ENCODE results near the gene KRT14.
"Not testable (repeated sequence)": the region's sequence is repeated elsewhere in the genome, so short reads cannot be mapped to it uniquely, and the experiment has no call there.

Gene KRT14

DNA sequence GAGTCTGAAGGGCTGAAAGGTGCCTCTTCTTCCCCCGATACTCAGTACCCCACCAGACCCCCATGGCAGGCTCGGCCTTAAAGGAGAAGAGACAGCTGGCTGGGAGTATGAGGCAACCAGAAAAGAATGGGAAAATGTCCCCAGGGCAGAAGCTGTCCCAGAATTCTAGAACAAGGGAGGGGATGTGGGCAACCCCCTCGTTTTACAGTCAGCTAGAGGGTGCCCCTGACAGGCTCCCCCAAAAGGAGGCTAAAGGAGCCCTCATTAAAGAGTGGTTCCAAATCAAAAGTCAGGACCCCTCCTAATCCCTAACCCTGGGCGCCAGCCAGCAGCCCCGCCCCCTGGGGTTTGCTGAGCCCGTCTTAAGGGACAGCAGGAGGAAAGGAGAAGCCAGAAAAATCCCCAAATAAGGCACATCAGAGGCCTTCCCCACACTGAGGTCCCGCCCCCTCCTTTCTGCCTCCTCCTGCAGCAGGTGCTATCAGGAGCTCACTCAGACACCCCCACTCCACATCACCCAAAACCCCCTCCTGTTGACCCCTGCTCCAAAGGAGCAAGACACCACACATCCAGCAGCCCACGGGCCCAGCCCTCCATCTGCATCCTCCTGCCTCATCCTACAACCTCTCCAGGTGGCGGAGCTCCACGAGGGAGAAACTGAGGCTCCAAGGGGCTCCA lies 36.6 kb upstream of the KRT14 start:
- not testable (repeated sequence) for DNase-seq (ENCODE audit: low read depth in 1 of 2, low spot score in 1 of 2)

DNA sequence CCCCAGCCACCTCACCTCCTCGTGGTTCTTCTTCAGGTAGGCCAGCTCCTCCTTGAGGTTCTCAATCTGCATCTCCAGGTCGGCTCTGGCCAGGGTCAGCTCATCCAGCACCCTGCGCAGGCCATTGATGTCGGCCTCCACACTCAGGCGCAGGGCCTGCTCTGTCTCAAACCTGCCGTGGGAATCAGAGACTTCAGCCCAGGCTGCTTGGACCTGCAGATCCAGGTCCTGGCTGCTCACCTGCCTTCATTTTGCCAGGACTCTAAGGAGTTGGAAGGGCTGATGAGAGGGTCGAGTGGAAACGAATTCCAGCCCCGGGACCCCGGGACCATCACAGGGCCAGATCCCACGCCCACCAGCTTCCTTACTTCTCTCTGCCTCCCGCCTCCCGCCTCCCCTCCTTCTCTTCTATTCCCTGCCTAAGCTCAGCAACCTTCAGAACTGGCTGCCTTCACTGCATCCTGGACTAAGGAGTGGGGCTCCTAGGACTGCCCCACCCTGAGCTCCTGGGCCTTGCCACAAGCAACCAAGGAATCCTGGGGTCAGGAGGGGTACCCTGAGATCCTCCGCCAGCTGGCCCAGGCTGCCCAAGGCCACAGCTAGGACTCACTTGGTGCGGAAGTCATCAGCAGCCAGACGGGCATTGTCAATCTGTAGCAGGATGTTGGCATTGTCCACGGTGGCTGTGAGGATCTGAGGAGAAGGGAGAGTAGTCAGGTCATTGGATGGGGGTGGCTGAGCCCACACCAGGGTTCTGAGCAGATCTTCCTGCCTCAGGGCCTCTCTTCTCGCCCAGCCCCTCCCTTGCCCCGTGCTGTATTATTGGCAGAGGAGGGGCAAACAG lies 35.9 kb upstream of the KRT14 start:
- DNase-seq (ENCODE audit: low read depth in 1 of 2, low spot score in 1 of 2): not testable (repeated sequence)

DNA sequence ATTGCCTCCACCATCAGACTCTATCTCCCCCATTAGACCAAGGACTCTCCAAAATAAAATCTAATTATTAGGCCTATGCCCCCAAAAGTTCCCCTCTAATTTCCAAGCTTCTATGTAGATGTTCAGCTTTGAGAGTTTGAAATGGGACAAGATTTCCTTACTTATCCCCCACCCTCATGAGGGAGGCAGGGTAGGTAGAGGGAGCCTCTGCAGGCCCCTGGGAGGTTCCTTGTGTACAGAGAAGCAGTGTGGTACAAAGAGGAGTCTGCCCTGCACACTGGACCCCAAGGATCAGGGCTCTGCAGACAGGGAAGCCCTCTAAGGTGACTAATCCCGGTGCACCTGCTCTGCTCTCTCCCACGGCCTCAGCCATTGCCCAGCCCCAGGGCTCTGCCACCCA lies 35.2 kb upstream of the KRT14 start:
- no peak for DNase-seq (ENCODE audit: low read depth in 1 of 2, low spot score in 1 of 2)

- DNase-seq (ENCODE audit: low read depth in 1 of 2, low spot score in 1 of 2): not testable (repeated sequence)
Measured at GRCh38 chr17:41621435-41621817, 34.7 kb upstream of the KRT14 start.

DNA sequence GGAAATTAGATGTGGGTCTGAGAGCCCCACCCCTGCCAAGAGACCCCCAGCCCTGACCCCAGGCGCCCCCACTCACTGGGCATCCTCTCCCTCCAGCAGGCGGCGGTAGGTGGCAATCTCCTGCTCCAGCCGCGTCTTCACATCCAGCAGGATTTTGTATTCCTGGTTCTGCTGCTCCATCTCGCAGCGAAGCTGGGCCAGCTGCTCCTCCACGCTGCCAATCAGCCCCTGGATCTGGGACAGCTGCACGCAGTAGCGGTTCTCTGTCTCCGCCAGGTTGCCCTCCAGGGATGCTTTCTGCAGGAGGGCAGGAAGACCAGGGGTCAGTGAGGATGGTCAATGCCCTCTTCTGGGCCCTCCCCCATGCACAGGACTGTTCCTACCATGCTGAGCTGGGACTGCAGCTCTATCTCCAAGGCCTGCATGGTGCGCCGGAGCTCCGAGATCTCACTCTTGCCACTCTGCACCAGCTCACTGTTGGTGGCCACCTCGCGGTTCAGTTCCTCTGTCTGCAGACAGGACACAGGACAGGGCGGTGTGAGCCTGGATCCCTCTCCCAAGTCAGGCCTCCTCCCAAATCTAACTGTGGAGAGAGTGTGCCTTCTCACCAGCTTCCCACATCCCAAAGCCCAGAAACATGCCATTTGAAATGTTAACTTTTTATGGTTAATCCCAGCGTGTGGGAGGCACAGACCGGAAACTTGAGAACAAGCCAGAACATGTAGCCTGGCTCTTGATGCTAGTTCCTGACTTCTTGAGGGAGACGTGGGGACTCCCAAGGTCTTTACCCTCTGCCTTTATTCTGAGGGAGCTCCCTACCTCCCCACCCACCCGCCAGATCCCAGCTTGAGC lies 34.1 kb upstream of the KRT14 start:
- DNase-seq (ENCODE audit: low read depth in 1 of 2, low spot score in 1 of 2): no peak

DNA sequence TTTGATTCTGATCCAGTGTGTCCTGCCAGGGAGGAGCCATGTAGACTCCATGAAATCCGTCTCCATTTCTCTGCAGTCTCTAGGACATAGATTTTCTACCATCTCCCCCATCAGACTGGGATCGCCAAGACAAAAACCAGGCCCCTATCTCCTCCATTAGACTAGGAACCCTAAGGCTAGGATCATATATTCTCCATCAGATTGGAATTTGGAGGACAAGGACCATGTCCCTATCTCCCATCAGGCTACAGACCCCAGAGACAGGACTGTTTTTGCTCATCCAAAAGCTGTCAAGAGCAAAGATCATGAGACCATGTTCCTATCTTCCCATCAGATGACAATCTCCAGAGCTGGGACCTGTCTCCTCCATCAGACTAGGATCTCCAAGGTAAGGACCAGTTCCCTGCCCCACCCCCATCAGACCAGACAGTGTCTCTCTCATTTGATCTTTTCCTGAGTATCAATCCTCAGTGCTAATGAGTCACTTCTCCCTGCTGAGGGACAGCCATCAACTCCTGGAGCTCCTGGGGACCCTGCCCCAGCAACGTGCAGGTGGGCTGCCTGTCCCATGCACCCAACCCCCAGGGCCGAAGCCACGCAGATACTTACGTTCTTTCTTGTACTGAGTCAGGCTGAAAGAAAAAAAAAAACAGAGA lies 33.4 kb upstream of the KRT14 start:
- DNase-seq (ENCODE audit: low read depth in 1 of 2, low spot score in 1 of 2): not testable (repeated sequence)

GRCh38 chr17:41619036-41619926 lies 32.6 kb upstream of the KRT14 start:
- no peak for DNase-seq (ENCODE audit: low read depth in 1 of 2, low spot score in 1 of 2)

DNA sequence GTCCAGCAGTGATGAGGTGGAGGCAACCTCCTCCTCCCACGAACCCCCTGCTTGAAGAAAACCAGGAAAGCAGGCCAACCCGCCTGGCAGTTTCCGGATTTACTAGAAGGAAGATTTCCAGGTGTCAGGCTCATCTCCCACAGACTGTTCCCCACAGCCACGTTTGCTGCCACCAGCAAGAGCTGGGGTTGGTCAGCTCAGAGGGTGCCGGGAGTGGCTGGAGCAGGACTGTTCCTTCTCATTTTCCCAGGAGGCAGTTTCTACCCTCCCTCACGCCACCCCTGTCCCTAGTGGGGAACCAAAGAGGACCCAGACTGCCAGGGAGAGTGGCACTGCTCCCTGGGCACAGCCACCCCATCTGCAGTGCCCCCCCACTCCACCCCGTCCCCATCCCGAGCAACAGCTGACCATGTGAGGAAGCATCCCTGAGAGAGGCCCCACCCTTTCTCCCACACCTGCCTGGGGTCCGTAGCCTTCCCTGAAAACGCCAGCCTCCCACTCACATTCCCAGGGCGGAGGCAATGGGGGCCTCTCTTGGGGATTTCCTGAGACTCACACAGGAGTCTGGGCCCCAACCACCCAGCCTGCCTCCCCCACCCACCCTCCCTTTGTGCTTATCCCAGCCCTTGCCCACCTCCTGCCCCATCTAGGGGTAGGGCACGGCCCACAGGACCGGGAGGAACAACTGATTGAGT lies 31.8 kb upstream of the KRT14 start:
- no peak for DNase-seq (ENCODE audit: low read depth in 1 of 2, low spot score in 1 of 2)

DNA sequence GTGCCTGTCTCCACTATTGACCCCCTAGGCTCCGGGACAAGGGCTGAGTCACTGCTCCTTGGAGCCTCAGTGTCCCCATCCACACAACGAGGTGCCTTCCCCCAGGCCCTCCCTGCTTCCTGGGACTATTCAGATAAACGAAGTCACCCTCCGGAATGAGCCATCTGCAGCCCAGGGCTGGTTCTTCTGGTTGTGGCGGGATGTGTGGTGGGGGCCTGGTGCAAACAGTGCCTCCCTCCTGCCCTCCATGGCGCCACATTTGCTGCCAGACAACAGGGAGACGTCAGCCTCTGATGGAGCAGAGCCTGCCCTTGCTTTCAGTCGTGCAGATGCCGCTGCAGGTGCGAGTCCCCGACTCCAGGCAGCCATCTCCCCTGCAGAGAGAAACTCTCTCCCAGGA lies 31.0 kb upstream of the KRT14 start:
- DNase-seq (ENCODE audit: low read depth in 1 of 2, low spot score in 1 of 2): no peak

GRCh38 chr17:41617136-41617535 lies 30.4 kb upstream of the KRT14 start:
- DNase-seq (ENCODE audit: low read depth in 1 of 2, low spot score in 1 of 2): no peak

- not testable (repeated sequence) for DNase-seq (ENCODE audit: low read depth in 1 of 2, low spot score in 1 of 2)
Measured at GRCh38 chr17:41616486-41616885, 29.8 kb upstream of the KRT14 start.

DNA sequence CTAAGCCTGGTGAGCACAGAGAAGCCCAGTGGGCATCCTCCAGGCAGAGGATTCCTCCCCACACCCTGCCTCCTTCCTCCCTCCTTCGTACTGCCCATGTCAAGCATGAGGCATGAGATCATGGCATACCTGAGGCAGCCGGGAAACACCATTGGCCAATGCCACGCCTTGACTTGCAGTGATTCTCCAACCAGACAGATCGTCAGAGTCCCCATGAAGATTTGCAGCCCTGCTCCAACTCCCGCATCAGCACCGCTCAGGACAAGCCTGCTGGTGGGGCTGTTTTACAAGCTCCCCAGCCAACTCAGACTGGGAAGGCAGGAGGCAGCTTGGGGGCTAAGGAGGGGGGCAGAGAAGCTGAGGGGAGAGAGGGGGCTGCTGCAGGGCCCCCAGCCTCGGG lies 28.8 kb upstream of the KRT14 start:
- DNase-seq (ENCODE audit: low read depth in 1 of 2, low spot score in 1 of 2): no peak

DNA sequence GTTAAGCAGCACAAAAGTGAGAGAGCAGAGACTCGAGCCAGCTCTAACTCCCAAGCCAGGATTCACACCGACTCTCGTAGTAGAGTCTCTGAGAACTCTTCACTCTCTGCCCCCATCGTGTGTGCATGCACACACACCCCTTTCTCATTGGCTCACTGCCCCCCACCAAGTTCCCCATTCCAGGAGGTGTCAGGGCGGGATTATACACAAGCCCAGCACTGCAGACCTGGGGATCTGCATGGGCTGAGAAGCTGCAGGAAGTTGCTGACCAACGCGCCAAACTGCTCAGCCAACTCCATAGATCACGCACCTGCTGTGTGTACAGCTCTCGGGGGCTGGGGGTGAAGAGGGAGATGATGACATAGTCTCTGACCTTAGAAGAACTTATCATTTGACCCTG lies 28.1 kb upstream of the KRT14 start:
- not testable (repeated sequence) for DNase-seq (ENCODE audit: low read depth in 1 of 2, low spot score in 1 of 2)

DNA sequence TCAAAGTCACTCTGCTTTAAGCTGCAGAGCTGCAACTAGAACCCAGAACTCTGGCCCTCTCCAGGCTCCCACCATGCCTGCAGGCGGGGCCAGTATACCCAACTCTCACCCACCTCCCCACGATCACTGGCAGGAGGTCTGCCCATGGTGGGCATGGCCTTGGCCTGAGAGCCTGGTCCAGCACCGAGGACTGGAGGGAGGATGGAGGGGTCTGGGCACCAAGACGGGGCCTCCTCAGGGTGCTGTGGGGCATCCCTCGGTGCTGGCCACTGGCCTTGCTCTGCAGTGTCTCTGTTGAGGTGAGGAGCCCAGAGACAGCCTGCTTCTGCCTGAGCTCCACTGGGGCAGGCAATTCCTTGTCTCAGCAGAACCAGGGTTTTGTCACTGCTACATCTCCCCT lies 27.4 kb upstream of the KRT14 start:
- no peak for DNase-seq (ENCODE audit: low read depth in 1 of 2, low spot score in 1 of 2)

- no peak for DNase-seq (ENCODE audit: low read depth in 1 of 2, low spot score in 1 of 2)
Measured at GRCh38 chr17:41613277-41614082, 26.8 kb upstream of the KRT14 start.

DNA sequence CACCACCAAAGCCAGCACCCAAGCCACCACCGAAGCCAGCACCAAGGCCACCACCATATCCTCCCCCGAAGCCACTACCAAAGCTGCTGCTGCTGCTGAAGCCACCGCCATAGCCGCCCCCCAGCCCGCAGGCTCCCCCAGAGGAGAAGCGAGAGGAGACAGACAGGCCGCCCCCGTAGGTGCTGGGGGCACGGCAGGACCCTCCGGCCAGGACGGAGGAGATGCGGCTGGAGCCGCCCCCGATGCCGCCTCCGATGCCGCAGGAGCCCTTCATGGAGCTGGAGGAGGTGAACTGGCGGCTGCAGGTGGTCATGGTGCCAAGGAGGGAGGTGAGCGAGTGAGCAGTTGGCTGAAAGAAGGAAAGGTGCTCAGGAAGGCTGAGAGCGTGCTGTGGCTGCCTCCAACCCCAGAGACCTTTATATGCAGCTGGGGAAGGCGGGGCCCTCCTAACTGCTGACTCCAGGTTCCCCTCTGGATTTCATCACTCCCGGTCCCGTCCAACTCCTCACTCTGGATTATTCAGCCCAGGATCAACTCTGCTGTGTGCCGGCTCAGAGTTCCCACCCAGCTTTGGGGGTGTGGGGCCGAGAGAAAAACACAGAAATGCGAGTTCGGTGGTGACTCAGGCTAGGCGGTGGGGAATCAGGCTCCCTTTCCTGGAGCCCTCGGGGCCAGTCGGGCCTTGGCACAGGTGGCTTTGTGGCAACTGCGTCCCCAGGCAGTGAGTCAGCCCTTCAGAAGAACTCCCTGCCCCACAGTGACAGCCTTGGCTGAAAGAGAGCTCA lies 25.9 kb upstream of the KRT14 start, which contains the start of gene KRT16:
TSS of gene KRT16 (minus strand) at position 392 of the 785 bp plus-strand sequence. CDS start at position 313, 79 bp downstream.
- DNase-seq (ENCODE audit: low read depth in 1 of 2, low spot score in 1 of 2): not testable (repeated sequence)

- DNase-seq (ENCODE audit: low read depth in 1 of 2, low spot score in 1 of 2): no peak
Measured at GRCh38 chr17:41610965-41611640, 24.4 kb upstream of the KRT14 start.

All from stimulated activated CD4-positive, alpha-beta T cell treated with anti-CD3 and anti-CD28 coated beads, Interleukin-15, amount 100 ng/mL, for 1 hour (primary cell).